HG03095 (cell line): ENCODE measurements around the gene NOD2.
A peak's percentile ranks its signal among the peaks of the same experiment; 100 is the strongest.

ENCODE experiments used
- ATAC-seq: cut with Tn5 transposase; IDR thresholded peaks from one replicate; pipeline ENCODE4 v1.9.1; 2021; ENCODE audit warnings: moderate library complexity; ENCODE audit not compliant: unreplicated experiment

Gene NOD2

GRCh38 chr16:50741225-50741780 lies 47.9 kb downstream of the NOD2 start:
- ATAC-seq = no peak

GRCh38 chr16:50741781-50742575 lies 48.6 kb downstream of the NOD2 start, which contains the start of gene CYLD:
CYLD (plus strand) TSS chr16:50742086; CDS start chr16:50749699, 7,613 bp downstream.
- ATAC-seq = peak; percentile 94

GRCh38 chr16:50742576-50743200 lies 49.3 kb downstream of the NOD2 start:
- no peak for ATAC-seq

GRCh38 chr16:50743581-50744225 lies 50.3 kb downstream of the NOD2 start:
- ATAC-seq = no peak

GRCh38 chr16:50744881-50745280 lies 51.5 kb downstream of the NOD2 start:
- ATAC-seq = no peak

GRCh38 chr16:50745940-50746339 lies 52.5 kb downstream of the NOD2 start:
- ATAC-seq = no peak

DNA sequence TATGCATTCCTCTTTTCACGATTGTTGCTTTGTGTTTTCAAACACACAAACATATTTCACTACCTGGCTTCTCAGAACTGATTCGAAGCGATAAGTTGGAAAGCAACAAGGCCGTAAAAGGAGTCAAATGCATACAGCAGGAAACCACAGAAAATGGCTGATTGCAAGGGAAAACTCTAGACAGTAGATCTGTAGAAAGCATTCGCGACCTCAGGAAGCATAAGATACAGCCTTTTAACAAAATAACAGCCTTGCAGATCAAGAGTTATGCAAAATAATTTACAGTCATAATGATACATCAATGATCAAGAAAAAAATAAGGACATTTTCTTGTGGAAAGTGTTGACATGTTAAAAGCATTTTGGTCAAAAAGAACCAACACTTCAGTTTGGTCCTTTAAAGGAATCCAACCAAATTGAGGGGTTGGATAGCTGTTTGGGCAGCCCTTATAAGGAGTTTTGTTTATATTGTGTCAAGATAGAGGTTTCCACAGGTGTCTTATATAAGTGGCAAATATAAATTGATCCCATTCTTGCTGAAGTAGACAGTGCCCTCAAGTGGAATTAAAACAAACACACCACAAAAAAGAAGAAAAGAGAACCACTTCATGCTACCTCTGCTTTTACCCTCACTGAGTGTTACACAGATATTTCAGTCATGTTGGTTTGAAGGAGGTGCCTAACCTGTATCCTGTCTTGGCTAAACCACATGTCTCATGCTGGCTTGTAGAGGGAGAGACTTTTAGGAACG lies 54.0 kb downstream of the NOD2 start:
- ATAC-seq = no peak

GRCh38 chr16:50751528-50751927 lies 58.1 kb downstream of the NOD2 start:
- no peak for ATAC-seq

GRCh38 chr16:50752471-50753235 lies 59.2 kb downstream of the NOD2 start:
- no peak for ATAC-seq

DNA sequence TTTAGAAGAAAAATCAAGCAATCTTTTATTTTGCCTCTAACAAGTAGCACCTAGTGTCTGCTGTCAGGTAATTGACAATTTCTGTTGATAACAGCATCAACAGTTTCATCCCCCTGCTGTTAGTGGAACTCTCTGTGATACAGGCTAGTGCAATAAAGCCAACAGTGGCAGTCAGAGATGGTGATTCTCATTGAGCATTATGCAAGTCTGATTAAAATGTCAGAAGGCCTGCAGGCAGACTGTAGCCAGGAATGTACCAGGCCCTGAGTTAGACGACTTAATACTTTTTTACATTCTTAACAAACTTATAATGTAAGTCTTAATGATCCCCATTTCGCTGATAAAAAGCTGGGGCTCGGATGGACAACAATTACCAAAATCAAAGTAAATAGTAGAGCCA lies 63.1 kb downstream of the NOD2 start:
- ATAC-seq = no peak

- ATAC-seq = no peak
These were observed 67.9 kb downstream of the NOD2 start for GRCh38 chr16:50761267-50761666.

- ATAC-seq = no peak
These were observed 68.8 kb downstream of the NOD2 start for GRCh38 chr16:50762241-50762640.

DNA sequence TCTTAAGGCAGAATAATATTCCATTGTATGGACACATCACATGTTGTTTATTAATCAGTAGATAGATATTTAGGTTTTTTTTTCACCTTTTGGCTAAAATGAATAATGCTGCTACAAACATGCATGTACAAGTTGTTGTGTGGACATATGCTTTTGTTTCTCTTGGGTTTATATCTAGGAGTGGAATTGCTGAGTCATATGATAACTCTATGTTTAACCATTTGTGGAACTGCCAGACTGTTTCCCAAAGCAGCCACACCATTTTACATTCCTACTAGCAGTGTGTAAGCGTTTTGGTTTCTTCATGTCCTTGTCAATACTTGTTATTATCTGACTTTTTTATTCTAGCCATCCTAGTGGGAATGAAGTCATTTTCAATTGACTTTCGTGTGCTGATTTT lies 69.8 kb downstream of the NOD2 start:
- no peak for ATAC-seq

- no peak for ATAC-seq
These were observed 71.9 kb downstream of the NOD2 start for GRCh38 chr16:50765260-50765659.

- ATAC-seq = no peak
These were observed 72.5 kb downstream of the NOD2 start for GRCh38 chr16:50765861-50766260.

GRCh38 chr16:50767197-50767596 lies 73.8 kb downstream of the NOD2 start:
- no peak for ATAC-seq

DNA sequence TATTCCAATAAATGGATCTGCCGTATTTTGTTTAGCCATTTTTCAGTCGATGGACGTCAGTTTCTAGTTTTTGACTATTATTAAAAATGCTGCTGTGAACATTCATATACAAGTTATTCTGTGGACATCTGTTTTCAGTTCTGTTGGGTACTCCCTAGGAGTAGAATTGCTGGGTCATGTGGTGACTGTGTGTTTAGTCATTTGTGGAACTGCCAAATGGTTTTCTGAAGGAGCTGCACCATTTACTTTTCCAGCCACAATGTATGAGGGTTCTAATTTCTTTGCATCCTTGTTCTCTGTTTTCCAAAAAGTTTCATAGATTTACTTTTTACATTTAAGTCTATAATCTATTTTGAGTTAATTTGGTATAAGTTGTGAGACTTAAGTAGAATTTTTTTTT lies 78.0 kb downstream of the NOD2 start:
- no peak for ATAC-seq

DNA sequence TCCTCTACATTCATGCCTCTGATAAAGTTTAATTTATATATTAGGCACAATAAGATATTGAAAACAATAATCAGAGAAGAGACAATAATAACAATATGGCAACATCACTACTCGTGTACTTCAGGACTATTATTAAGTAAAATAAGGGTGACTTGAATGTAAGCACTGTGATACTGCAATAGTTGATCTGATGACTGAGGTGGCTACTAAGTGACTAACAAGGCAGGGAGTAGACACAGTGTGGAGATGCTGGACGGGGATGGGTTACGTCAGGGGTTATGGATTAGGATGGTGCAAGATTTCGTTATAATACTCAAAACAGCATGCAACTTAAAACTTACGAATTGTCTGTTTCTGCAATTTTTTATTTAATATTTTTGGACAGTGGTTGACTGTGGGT lies 81.0 kb downstream of the NOD2 start:
- no peak for ATAC-seq

GRCh38 chr16:50774960-50775359 lies 81.6 kb downstream of the NOD2 start:
- no peak for ATAC-seq

GRCh38 chr16:50776037-50776436 lies 82.6 kb downstream of the NOD2 start:
- no peak for ATAC-seq
